ENCODE results near the gene SLC5A10.

The SLC5A10 gene

GRCh38 chr17:18986541-18987229 lies 34.7 kb downstream of the SLC5A10 start:
- Histone ChIP-seq H3K27me3 (ENCODE audit: insufficient read depth, poor library complexity, severe bottlenecking) (no peaks in the 10 kb centered on the region), H3K4me3 (replicated peaks; ENCODE audit: insufficient read depth, low read length) (no peak overlapping the region), H3K27ac (replicated peaks) (no peak overlapping the region)
- TF ChIP-seq SPI1 (IDR thresholded peaks at IDR 0.05; ENCODE audit: borderline replicate concordance, low read depth) (no peak), REST (IDR thresholded peaks at IDR 0.05; ENCODE audit: insufficient replicate concordance, low read depth) (no peak), GABPA (IDR thresholded peaks at IDR 0.05; ENCODE audit: low read depth) (no peak), POLR2AphosphoS5 (IDR thresholded peaks at IDR 0.05; ENCODE audit: low read depth) (no peak), CTCF (IDR thresholded peaks at IDR 0.05; ENCODE audit: insufficient read depth, low read length) (no peak)
- no peak for DNase-seq (ENCODE audit: low read depth in 1 of 2, low spot score in 1 of 2)

GRCh38 chr17:18987230-18987610 lies 35.3 kb downstream of the SLC5A10 start:
- no peak overlapping the region for H3K27ac ChIP-seq (replicated peaks)
- DNase-seq (ENCODE audit: low read depth in 1 of 2, low spot score in 1 of 2): no peak
- TF ChIP-seq REST (IDR thresholded peaks at IDR 0.05; ENCODE audit: insufficient replicate concordance, low read depth) (no peak), POLR2AphosphoS5 (IDR thresholded peaks at IDR 0.05; ENCODE audit: low read depth) (no peak), SPI1 (IDR thresholded peaks at IDR 0.05; ENCODE audit: borderline replicate concordance, low read depth) (no peak), GABPA (IDR thresholded peaks at IDR 0.05; ENCODE audit: low read depth) (no peak), CTCF (IDR thresholded peaks at IDR 0.05; ENCODE audit: insufficient read depth, low read length) (no peak)
- H3K27me3 ChIP-seq (ENCODE audit: insufficient read depth, poor library complexity, severe bottlenecking): no peaks in the 10 kb centered on the region
- no peak overlapping the region for H3K4me3 ChIP-seq (replicated peaks; ENCODE audit: insufficient read depth, low read length)

- no peak for DNase-seq (ENCODE audit: low read depth in 1 of 2, low spot score in 1 of 2)
- no peak for TF ChIP-seq GABPA (IDR thresholded peaks at IDR 0.05; ENCODE audit: low read depth)
- TF ChIP-seq SPI1 (IDR thresholded peaks at IDR 0.05; ENCODE audit: borderline replicate concordance, low read depth): no peak
- TF ChIP-seq CTCF (IDR thresholded peaks at IDR 0.05; ENCODE audit: insufficient read depth, low read length): no peak
- TF ChIP-seq POLR2AphosphoS5 (IDR thresholded peaks at IDR 0.05; ENCODE audit: low read depth): no peak
- no peak for TF ChIP-seq REST (IDR thresholded peaks at IDR 0.05; ENCODE audit: insufficient replicate concordance, low read depth)
- H3K4me3 ChIP-seq (replicated peaks; ENCODE audit: insufficient read depth, low read length): no peak overlapping the region
These were observed 36.0 kb downstream of the SLC5A10 start for GRCh38 chr17:18987862-18988545.

More at GRCh38 chr17:18987862-18988545, 36.0 kb downstream of the SLC5A10 start:
- Histone ChIP-seq H3K27me3 (ENCODE audit: insufficient read depth, poor library complexity, severe bottlenecking) (no peaks in the 10 kb centered on the region), H3K27ac (replicated peaks) (no peak overlapping the region)
